ENCODE measurements around the gene MEN1.

MEN1 gene

DNA sequence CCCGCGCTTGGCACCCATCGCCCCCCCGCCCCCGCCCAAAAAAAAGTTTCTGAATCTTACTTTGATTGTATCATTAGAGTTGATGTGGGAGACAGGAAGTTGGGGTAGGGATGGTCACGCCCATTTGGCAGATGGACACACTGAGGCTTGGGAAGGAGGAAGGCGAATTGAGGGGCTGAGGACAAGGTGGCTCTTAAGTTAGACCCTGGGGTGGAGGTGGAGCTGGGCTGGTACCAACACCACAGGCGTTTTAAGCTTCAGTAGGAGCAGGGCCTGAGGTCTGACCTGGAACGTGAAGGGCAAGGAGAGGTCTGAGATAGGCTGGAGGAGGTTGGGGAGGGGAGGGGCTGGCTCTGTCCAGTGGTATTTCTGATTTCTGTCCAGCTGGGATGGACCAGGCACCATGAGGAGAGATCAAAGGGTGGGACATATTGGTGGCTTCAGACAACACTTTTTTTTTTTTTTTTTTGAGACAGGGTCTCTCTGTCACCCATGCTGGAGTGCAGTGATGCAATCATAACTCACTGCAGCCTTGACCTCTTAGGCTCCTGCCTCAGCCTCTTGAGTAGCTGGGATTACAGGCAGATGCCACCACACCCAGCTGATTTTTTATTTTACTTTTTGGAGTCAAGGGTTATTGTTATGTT, 34.9 kb upstream of the MEN1 start:
- DNase-seq = no peak

DNA sequence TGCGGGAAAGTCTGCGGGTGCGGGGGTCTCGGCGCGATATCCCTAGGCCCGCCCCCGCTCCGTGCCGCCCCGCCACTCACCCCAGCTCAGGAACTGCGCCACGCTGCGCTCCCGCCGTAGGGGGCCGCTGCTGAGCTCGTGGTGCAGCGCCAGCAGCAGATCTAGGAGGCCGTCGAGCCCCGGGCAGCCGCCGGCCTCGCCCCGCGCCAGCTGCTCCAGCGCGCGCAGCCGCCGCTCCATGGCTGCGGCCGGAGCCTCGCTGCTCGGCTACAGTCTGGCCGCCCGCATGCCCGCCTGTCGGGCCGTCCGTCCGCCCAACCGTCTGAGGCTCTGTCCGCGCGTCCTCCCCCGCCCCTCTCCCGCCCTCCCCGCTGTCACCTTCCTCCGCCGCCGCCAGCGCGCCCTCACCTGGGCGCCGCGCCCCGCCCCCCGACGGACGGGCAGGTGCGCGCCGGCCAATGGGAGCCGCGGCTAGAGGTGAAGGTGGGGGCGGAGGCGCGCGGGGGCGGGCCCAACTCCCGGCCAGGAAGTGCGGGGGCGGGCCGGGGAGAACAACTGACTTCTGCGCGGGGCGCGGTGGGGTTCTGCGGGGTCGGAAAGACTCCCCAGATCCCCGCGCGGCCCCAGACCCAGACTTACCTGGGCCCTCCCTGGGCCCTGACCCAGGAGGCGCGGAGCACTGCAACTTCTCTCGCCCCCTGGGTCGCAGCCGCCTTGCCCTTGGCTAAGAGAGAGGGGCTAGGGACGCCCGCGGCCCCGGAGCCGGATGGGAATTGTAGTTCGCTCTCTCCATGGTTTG, 34.2 kb upstream of the MEN1 start, which contains the start of gene CDC42BPG:
Gene CDC42BPG, minus strand, starts transcription at position 324 of the 799 bp plus-strand sequence. Its CDS starts 84 bp downstream, at position 240.
- peak; percentile 43 for DNase-seq

DNA sequence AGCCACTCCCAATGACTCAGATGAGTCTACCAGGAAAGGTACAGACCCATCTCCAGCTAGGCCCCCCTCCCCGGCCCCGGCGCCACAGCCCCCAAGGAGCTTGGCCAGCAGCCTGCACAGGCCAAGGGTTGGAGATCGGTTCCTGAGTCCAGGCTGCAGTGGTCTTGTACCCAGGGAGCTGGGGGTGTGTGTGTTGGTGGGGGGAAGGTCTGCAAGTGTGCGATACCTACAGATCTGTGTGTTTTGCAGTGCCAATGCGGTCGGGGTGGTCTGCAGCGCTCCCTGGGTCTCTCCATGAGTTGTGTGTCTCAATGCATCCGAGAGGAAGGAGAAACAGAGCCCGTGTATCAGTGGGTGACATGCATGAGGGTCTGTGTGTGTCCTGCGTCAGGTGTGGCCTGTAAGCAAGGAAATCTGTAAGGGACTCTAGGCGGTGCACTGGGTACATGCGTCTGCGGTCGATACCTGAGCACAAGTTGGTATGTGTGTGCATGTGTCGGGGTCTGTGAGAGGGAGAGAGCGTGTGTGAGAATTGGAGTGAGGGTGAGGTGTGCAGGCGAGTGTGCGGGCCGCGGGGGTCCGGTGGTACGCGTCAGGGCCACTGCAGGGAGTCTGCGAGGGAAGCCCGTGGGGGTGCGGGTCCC, 33.5 kb upstream of the MEN1 start:
- DNase-seq = no peak

DNA sequence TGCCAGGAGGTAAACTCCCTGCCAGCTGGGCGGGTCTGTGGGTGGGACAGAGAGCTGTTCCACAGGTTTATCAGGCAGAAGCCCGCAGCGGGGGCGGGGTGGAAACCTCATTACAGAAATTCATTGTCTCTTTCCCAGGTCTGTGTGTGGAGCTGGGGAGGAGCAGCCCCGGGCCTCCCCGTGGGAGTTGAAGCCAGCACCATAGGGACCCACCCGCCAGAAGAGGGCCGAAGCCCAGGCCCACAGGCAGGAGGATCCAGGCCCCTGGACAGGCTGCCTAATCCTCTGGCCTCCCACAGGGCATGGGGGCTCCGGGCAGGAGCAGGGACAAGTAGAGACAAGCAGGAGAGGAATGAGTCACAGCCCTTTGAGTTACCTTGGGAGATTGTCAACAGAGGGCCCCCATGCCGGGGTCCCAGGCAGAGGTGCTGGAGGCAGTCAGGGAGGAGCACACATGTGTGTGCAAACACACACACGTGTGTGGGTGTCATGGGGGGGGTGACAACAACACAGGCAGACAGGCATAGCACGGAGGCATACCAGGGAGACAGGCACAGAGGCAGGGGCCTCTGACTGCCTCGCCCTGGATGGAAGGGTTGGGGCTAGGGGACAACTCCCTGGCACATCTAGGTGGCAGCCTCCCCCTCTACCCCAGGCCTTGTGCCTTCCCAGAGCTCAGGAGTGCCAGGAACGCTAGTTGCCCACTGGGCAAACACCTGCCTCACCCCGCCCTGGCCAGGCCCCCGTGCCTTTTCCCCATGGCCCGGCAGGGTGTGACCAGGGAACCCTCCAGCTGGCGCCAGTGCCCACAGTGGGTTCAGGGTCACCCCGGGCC, 32.7 kb upstream of the MEN1 start:
- no peak for DNase-seq

GRCh38 chr11:64842366-64842759, 32.0 kb upstream of the MEN1 start:
- no peak for DNase-seq

GRCh38 chr11:64841592-64842365, 31.4 kb upstream of the MEN1 start:
- DNase-seq = no peak

DNA sequence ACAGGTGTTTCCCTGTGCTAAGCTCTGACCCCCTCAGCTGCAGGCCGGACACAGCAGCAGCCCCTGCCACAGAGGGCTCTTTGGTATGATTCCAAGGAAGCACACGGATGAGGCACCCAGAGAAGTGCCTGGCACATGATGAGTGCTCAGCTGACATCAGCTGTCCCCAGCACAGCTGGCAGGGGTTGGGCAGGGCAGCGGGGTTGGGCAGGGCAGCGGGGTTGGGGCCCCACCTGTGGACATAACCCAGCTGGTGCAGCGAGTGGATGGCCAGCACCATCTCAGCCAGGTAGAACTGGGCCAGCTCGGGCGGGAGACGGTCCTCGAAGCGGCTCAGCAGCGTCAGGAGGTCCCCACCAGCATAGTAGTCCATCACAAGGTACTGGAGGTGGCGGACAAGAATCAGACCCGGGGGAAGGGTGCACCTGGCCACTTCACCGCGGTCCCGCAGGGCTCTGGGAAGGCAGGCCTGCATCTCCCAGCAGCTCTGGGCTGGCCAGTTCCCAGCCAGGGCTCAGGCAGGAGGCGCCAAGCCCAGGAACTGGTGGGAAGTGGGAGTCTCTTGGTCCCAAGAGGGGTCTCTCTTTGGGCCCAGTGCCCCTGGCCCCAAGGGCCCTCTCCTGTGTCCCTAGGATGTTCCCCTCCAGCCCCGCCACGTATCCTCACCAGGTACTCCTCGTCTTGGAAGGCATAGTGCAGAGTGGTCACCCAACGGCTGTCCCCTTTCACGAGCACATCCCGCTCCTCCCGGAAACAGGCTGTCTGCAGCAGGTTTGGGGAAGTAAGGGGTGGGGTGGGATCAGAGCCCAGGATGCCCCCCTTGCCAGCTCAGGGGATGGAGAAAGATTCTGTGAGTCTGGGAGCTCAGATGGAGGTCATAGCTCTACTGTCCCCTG, 29.8 kb upstream of the MEN1 start:
- no peak for DNase-seq

GRCh38 chr11:64839335-64839734, 29.0 kb upstream of the MEN1 start:
- DNase-seq = no peak

GRCh38 chr11:64838600-64839334, 28.4 kb upstream of the MEN1 start:
- no peak for DNase-seq

- DNase-seq = no peak
These were observed 27.6 kb upstream of the MEN1 start for GRCh38 chr11:64837887-64838351.

DNA sequence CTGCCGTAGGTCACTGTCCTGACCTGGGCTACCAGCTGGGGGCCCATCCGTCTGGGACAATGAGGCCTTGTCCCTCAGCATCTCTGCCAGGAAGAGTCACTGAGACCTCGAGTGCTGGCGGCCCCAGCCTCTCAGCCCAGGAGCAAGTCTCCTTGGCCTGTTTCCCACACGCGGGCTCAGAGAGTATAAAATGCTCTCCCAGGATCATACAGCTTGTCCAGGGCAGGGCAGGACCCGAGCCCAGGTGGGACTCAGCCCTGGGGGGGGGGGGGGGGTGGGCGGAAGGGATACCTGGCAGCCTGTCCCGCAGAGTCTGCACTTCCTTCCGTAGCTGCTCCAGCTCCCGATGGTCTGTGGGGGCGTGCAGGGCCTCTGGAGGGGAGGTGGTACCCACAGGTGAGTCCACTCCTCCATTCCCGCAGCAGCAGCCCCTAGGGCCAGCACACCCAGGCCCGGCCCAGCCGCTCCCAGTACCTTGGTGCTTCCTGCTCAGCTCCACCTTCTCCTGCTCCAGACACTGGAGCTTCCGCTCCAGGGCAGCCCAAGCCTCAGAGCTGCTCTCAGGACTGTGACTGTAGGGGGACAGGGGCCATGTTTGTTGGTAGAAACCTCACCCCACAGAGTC, 26.2 kb upstream of the MEN1 start:
- DNase-seq = no peak

GRCh38 chr11:64835616-64836447, 25.5 kb upstream of the MEN1 start:
- no peak for DNase-seq

DNA sequence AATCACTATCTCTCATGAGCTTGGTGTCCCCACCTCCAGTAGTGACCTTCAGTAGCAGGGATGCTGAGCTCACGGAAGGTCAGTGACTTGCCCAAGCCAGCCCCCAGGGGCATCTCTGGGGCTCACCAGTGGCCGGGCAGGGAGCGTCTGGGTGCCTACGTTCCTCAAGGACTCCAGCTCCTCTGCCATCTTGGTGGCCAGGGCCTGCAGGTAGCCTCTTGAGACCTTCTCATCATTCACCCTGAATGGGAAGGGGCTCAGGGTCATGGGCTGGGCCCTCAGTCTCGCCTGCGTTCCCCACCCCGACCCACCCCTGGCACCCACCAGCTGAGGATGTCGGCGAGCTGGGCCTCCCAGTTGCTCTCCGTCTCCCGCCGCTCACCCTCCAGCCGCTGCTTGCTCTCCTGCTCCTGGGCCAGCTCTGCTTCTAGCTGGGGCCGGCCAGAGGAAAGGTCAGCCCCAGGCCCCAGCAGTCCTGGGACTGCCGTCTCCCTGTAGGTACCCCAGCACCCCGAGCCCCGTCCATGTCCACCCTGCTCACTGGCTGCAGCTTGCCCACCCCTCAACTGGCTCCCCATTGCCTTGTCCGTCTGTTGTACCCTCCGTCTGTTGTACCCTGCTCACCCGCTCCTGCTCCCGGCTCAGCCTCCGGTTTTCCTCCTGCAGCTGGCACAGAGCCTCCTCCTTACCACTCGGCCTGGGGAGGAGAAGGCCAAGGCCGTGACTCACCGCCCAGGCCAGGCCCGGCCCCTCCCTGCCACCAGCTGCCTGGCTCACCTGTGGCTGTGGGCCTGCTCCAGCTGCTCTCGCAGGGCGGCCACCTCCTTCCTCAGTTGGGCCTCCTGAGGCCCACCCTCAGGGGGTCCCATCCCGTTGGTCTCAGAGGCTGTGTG, 24.6 kb upstream of the MEN1 start:
- DNase-seq = peak; percentile 39

DNA sequence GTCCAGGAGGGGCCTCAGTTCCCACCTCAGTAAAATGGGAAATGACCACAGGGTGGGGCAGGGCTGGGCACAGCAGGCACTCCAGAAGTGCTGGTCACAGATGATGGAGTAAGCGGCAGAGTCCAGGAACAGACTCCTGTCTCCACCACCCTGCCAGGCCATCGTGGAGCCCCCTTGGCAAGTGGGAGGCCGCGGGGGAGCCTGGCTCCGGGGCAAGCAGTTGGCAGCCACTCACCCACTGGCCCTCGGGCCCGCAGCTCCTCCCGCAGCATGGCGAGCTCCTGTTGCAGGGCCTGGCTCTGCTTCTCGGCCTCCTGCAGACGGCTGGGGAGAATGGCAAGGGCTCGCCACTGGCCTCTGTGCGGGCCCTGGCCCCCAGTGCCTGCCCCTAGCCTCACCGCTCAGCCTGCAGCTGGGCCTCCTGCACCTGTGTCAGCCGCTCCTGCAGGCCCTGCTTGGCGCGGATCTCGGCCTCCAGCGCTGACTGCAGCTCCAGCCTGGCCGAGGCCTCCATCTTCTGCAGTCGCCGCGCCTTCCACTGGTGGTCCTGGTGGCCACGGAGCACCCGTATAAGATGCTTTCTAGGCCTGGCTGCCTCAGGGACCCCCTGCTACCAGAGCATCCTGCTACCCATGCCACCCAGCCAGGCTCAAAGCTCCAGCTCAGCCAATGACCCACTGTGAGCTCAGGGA, 23.8 kb upstream of the MEN1 start:
- DNase-seq = no peak

DNA sequence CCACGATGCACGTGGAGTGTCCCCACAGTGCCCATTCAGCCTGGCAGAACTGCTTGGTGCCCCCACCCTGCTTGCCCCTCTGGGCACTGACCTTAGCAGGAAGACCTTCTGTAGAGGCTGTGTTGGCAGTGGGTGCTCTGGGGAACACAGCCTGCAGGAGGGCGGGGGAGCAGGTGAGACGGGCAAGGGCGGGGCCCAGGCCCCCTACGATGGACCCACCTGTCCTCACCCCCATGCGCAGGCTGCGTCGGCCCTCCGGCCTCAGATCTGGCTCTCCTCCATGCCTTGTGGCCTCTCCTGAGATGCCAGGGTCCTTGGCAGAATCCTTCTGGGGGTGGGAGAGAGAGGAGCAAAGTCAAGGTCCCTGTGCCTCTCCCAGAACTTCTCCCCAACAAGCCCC, 23.2 kb upstream of the MEN1 start:
- no peak for DNase-seq

- DNase-seq = no peak
These were observed 22.8 kb upstream of the MEN1 start for GRCh38 chr11:64833198-64833502.

DNA sequence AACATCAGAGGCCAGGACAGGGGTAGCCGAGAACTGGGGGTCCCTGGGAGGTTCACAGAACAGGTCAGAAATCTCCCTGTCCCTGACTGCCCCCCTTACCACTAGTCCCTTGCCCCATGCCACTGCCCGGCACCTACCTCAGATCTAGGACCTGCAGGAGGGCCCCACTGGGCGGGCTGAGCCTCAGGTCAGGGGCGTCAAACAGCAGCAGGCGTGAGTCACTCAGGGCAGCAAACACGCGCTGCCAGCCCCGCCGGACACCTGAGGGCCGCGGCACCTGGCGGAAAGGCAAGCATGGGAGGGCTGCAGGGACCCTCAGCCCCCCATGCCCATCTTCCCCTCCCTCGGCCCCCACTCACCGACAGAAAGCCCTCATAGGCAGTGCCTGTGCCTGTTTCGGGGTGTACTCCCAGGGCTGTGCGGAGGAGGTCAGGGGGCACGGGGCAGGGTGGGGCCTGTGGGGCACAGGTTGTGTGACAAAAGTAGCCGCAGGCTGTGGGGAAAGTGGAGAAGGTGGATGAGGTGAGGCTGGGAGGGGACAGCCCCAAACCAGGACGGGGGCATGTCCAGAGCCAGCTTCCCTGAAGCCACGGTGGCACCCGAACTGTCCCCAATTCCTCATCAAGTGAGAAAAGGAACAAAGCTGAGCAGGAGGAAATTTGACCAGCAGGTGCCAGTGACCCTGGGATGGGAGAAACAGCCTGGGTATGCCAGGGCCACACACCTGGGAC, 22.3 kb upstream of the MEN1 start:
- DNase-seq = no peak

Data from T1000 (cell line).